RWPE2 (cell line): ENCODE results near the gene IFT88.

ENCODE experiments used
- ATAC-seq: fragments of 200-7000 bp; cut with Tn5 transposase; 3 replicates; pipeline ENCODE4 v1.9.1; 2021; ENCODE audit warnings: low read depth
- DNase-seq: peaks from one replicate; pipeline ENCODE4 v3.0.0-alpha.2; 2020; ENCODE audit warnings: low spot score
- H3K27ac ChIP-seq: fragments of 450-650 bp; 2 replicates; pipeline ENCODE4 v1.5.1; 2017; ENCODE audit warnings: mild to moderate bottlenecking; ENCODE audit not compliant: poor library complexity, severe bottlenecking
- H3K27me3 ChIP-seq: fragments of 250-450 bp; sonication (Bioruptor Pico); 2 replicates; pipeline ENCODE4 v1.5.1; 2021; ENCODE audit warnings: mild to moderate bottlenecking, moderate library complexity; ENCODE audit not compliant: insufficient read depth, poor library complexity, severe bottlenecking
- H3K36me3 ChIP-seq: fragments of 250-450 bp; sonication (Bioruptor Pico); 2 replicates; pipeline ENCODE4 v1.5.1; 2020; ENCODE audit warnings: low read depth, mild to moderate bottlenecking, moderate library complexity
- H3K4me1 ChIP-seq: fragments of 250-450 bp; sonication (Bioruptor Pico); 2 replicates; pipeline ENCODE4 v1.5.1; 2021; ENCODE audit warnings: mild to moderate bottlenecking, moderate library complexity; ENCODE audit not compliant: insufficient read depth, poor library complexity, severe bottlenecking
- H3K4me3 ChIP-seq: fragments of 250-450 bp; sonication (Bioruptor Pico); 2 replicates; pipeline ENCODE4 v1.5.1; 2021; ENCODE audit warnings: mild to moderate bottlenecking, moderate library complexity; ENCODE audit not compliant: severe bottlenecking
- H3K9me3 ChIP-seq: fragments of 250-450 bp; sonication (Bioruptor Pico); 2 replicates; pipeline ENCODE4 v1.5.1; 2021; ENCODE audit warnings: mild to moderate bottlenecking, moderate library complexity; ENCODE audit not compliant: severe bottlenecking
- CTCF ChIP-seq: fragments of 450-650 bp; IDR thresholded peaks from one replicate; pipeline ENCODE4 v1.5.1; 2017; ENCODE audit warnings: mild to moderate bottlenecking, moderate library complexity; ENCODE audit not compliant: poor library complexity, severe bottlenecking

Gene IFT88

GRCh38 chr13:20525144-20525600, 41.8 kb upstream of the IFT88 start:
- H3K4me3 ChIP-seq: peak overlapping the region; percentile 87
- ATAC-seq: peak; percentile 7; the same call in 1 of the 3 replicates
- no peak for DNase-seq
- no peaks in the 10 kb centered on the region for H3K36me3 ChIP-seq
- no peaks in the 10 kb centered on the region for H3K27me3 ChIP-seq
- no peak for TF ChIP-seq CTCF
- H3K27ac ChIP-seq: peak overlapping the region; percentile 48
- H3K9me3 ChIP-seq: no peaks in the 10 kb centered on the region
- no peaks in the 10 kb centered on the region for H3K4me1 ChIP-seq

GRCh38 chr13:20525601-20526544, 41.1 kb upstream of the IFT88 start, which contains the start of gene CRYL1:
CRYL1 (minus strand) TSS chr13:20525857; CDS start chr13:20525794, 63 bp downstream.
- Histone ChIP-seq H3K27ac (peak within 1 kb of the TSS; percentile 48), H3K4me1 (no peaks in the 10 kb centered on the region), H3K36me3 (no peaks in the 10 kb centered on the region), H3K9me3 (no peaks in the 10 kb centered on the region), H3K27me3 (no peaks in the 10 kb centered on the region), H3K4me3 (peak within 1 kb of the TSS; percentile 87)
- DNase-seq: no peak
- no peak for TF ChIP-seq CTCF
- peak; percentile 85 for ATAC-seq

GRCh38 chr13:20526664-20527063, 40.3 kb upstream of the IFT88 start:
- H3K36me3 ChIP-seq: no peaks in the 10 kb centered on the region
- no peaks in the 10 kb centered on the region for H3K4me1 ChIP-seq
- ATAC-seq: peak; percentile 19; the same call in 2 of the 3 replicates
- H3K9me3 ChIP-seq: no peaks in the 10 kb centered on the region
- DNase-seq: no peak
- H3K27me3 ChIP-seq: no peaks in the 10 kb centered on the region
- H3K4me3 ChIP-seq: peak overlapping the region; percentile 87
- TF ChIP-seq CTCF: no peak
- H3K27ac ChIP-seq: peak overlapping the region; percentile 48

- no peak overlapping the region for H3K27ac ChIP-seq
- H3K27me3 ChIP-seq: no peaks in the 10 kb centered on the region
- ATAC-seq (no peak), DNase-seq (no peak)
- no peak overlapping the region for H3K4me3 ChIP-seq
- no peak for TF ChIP-seq CTCF
- H3K36me3 ChIP-seq: no peaks in the 10 kb centered on the region
- no peaks in the 10 kb centered on the region for H3K9me3 ChIP-seq
- H3K4me1 ChIP-seq: no peaks in the 10 kb centered on the region
Measured at GRCh38 chr13:20528452-20528851, 38.5 kb upstream of the IFT88 start.

DNA sequence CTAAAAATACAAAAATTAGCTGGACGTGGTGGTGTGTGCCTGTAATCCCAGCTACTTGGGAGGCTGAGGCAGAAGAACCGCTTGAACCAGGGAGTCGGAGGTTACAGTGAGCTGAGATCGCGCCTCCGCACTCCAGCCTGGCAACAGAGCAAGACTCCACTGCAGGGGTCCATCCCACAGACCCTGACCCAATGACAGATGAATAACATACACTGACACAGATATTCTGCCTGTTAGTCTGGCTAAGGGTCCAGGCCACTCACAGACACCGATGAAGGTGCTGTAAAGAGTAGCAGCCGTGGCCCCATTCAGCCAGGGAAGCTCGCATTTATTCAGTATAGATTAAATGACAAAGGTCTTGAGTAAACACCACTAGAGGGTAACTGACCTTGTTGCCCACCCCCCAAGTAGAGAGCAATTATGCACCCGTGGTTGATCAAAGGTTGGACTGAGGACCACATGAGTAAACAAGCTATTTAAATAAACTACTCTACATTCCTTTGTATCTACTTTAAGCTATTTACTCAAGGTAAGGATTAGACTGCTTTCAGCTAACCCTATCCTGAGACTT, 32.8 kb upstream of the IFT88 start:
- no peak overlapping the region for H3K4me3 ChIP-seq
- TF ChIP-seq CTCF: no peak
- H3K36me3 ChIP-seq: no peaks in the 10 kb centered on the region
- H3K9me3 ChIP-seq: no peaks in the 10 kb centered on the region
- H3K27ac ChIP-seq: no peak overlapping the region
- H3K4me1 ChIP-seq: no peaks in the 10 kb centered on the region
- no peaks in the 10 kb centered on the region for H3K27me3 ChIP-seq
- ATAC-seq (no peak), DNase-seq (no peak)
